Cardiac muscle cell (in vitro differentiated cells and primary cell): ENCODE data around the gene MACROD2. TPM values are rescaled to one million over a fixed set of nuclear protein-coding genes. Genes with fewer than 3 reads are reported as not detected.

ENCODE experiments used
- DNase-seq, 2 donors: peaks; one replicate each; pipeline versions ENCODE4 v3.0.0 to v3.0.0-alpha.2; 2010 to 2017; ENCODE audit warnings: low read depth in 1 of 2, low spot score in 1 of 2
- H3K27ac ChIP-seq: fragments of 200-600 bp; sonication (generic); 2 replicates; pipeline ENCODE4 v1.5.1; 2016
- H3K27me3 ChIP-seq: fragments of 200-600 bp; sonication (generic); 2 replicates; pipeline ENCODE4 v1.6.0; 2016; ENCODE audit warnings: control low read depth
- H3K36me3 ChIP-seq: fragments of 200-600 bp; sonication (generic); 2 replicates; pipeline ENCODE4 v1.5.1; 2016; ENCODE audit warnings: control low read depth
- H3K4me1 ChIP-seq: fragments of 200-600 bp; sonication (generic); 2 replicates; pipeline ENCODE4 v1.8.1; 2017; ENCODE audit warnings: low read depth, mild to moderate bottlenecking, mixed run types
- H3K4me3 ChIP-seq: fragments of 200-600 bp; sonication (generic); 2 replicates; pipeline ENCODE4 v1.5.1; 2016; ENCODE audit warnings: mild to moderate bottlenecking
- H3K9me3 ChIP-seq: fragments of 200-600 bp; sonication (generic); 2 replicates; pipeline ENCODE4 v1.5.1; 2017; ENCODE audit warnings: low read depth, mild to moderate bottlenecking, control low read depth
- polyA plus RNA-seq: library from polyadenylated mRNA; unstranded; fragments of >200 nt; fragmentation: Nextera tagmentation; extraction: Ambion mirVana; gene quantifications from 2 replicates; pipeline ENCODE4 v1.2.1, GENCODE V29; 2016
- total RNA-seq: library from RNA; depleted of rRNA; stranded (reverse); fragments of >200 nt; gene quantifications from 2 replicates; pipeline ENCODE4 v1.2.3, GENCODE V29; 2016
- TF ChIP-seq, protein P1 (sequence below): IDR thresholded peaks from 2 replicates; pipeline ENCODE4 v1.5.1; 2012; ENCODE audit warnings: low read depth, mild to moderate bottlenecking, low read length

MACROD2 gene
- total and polyA plus RNA-seq, 2 experiments from 2014 or later, result 9.3 to 14.4 TPM

GRCh38 chr20:16083639-16084280 lies 2088.4 kb downstream of the MACROD2 start:
- no peaks in the 10 kb centered on the region for H3K9me3 ChIP-seq
- H3K36me3 ChIP-seq, result no peaks in the 10 kb centered on the region
- H3K4me3 ChIP-seq, result no peak overlapping the region
- H3K27ac ChIP-seq, result no peak overlapping the region
- TF ChIP-seq, protein P1, sequence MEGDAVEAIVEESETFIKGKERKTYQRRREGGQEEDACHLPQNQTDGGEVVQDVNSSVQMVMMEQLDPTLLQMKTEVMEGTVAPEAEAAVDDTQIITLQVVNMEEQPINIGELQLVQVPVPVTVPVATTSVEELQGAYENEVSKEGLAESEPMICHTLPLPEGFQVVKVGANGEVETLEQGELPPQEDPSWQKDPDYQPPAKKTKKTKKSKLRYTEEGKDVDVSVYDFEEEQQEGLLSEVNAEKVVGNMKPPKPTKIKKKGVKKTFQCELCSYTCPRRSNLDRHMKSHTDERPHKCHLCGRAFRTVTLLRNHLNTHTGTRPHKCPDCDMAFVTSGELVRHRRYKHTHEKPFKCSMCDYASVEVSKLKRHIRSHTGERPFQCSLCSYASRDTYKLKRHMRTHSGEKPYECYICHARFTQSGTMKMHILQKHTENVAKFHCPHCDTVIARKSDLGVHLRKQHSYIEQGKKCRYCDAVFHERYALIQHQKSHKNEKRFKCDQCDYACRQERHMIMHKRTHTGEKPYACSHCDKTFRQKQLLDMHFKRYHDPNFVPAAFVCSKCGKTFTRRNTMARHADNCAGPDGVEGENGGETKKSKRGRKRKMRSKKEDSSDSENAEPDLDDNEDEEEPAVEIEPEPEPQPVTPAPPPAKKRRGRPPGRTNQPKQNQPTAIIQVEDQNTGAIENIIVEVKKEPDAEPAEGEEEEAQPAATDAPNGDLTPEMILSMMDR, result no peak
- H3K27me3 ChIP-seq, result no peaks in the 10 kb centered on the region
- DNase-seq, result no peak
- H3K4me1 ChIP-seq, result no peaks in the 10 kb centered on the region

GRCh38 chr20:16095226-16095625 lies 2099.9 kb downstream of the MACROD2 start:
- TF ChIP-seq, protein P1, result no peak
- Histone ChIP-seq H3K27ac (no peak overlapping the region), H3K36me3 (no peaks in the 10 kb centered on the region), H3K4me3 (no peak overlapping the region), H3K9me3 (peaks cover 4% of the 10 kb centered on the region), H3K4me1 (peaks cover 15% of the 10 kb centered on the region), H3K27me3 (no peaks in the 10 kb centered on the region)
- DNase-seq, result no peak

DNA sequence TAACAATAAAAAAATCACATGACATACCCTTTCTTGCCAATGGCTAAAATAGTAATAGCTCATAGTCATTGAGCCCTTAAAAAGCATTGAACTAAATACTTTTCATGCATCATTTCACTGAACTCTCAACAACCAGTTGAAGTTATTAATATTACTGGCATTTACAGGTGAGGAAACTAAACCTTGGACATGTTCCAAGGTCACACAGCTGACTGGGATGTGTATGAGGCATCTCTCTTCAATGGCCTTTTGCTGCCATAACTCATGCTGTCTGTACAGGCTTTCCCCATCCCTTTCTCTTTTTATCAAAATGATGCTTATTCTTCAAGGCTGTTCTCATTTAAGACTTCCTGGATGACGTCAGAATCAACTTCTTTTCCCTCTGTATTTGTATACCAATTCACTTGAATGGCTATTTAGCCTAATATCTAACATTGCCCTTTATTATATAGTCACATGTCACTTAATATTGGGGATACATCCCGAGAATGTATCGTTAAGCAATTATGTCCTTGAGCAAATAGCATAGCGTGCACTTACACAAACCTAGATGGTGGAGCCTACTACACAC lies 2101.5 kb downstream of the MACROD2 start:
- peaks cover 15% of the 10 kb centered on the region for H3K4me1 ChIP-seq
- no peaks in the 10 kb centered on the region for H3K36me3 ChIP-seq
- TF ChIP-seq, protein P1, result no peak
- no peaks in the 10 kb centered on the region for H3K27me3 ChIP-seq
- no peaks in the 10 kb centered on the region for H3K9me3 ChIP-seq
- H3K4me3 ChIP-seq, result no peak overlapping the region
- no peak for DNase-seq
- no peak overlapping the region for H3K27ac ChIP-seq

- H3K4me3 ChIP-seq, result no peak overlapping the region
- H3K27me3 ChIP-seq, result no peaks in the 10 kb centered on the region
- DNase-seq, result no peak
- H3K9me3 ChIP-seq, result no peaks in the 10 kb centered on the region
- peaks cover 15% of the 10 kb centered on the region for H3K4me1 ChIP-seq
- H3K36me3 ChIP-seq, result no peaks in the 10 kb centered on the region
- TF ChIP-seq, protein P1, result no peak
- no peak overlapping the region for H3K27ac ChIP-seq
Observed at GRCh38 chr20:16097788-16098187, 2102.5 kb downstream of the MACROD2 start.

- H3K27me3 ChIP-seq, result no peaks in the 10 kb centered on the region
- H3K9me3 ChIP-seq, result no peaks in the 10 kb centered on the region
- TF ChIP-seq, protein P1, result no peak
- no peak overlapping the region for H3K4me3 ChIP-seq
- peaks cover 15% of the 10 kb centered on the region for H3K4me1 ChIP-seq
- H3K36me3 ChIP-seq, result no peaks in the 10 kb centered on the region
- no peak for DNase-seq
- H3K27ac ChIP-seq, result no peak overlapping the region
Observed at GRCh38 chr20:16098890-16099639, 2103.7 kb downstream of the MACROD2 start.
